ENCODE data around the gene METTL17.
"Not testable (repeated sequence)": the region's sequence is repeated elsewhere in the genome, so short reads cannot be mapped to it uniquely, and the experiment has no call there.

Gene METTL17

DNA sequence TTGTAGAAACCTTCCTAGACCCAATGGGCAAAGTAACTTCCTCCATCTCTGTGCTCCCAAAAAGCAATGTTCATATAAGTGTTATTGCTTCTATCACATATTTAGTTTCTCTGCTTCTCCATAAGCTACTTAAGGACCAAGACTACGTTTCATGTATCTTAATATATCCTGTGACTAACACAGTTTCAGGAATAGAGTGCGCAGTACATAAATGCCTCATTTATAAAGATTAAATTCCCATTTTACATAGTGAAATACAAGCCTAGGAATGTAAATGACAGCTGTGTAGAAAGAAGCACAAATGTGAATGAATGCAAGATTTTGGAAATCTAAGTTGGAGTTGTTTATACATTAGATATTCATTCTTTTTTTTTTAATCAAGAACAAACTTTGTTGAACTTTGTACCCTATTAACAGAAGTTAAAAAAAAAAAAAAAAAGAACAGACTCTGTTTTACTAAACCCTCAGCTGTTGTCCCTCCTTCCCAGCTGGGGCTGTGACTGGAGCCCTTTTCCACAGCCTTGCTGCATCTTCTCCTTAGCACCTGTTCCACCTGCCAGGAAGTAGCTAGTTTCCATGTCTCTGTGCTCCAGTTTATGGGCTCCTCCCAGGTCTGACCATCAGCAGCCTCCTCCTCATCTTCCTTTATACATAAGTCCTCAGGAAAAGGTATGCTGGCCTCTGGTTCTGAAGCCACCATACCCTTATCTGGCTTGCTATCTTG, 7.0 kb upstream of the METTL17 start:
- H3K4me3 ChIP-seq (replicated peaks; ENCODE audit: low read depth, low read length), result no peak overlapping the region
- no peak for TF ChIP-seq CTCF (IDR thresholded peaks at IDR 0.05; ENCODE audit: low read depth, low read length, missing control alignments)
- no peak for DNase-seq (ENCODE audit: extremely low read depth, low read depth)

- H3K4me3 ChIP-seq (replicated peaks; ENCODE audit: low read depth, low read length); DNase-seq (ENCODE audit: extremely low read depth, low read depth): not testable (repeated sequence)
Measured at GRCh38 chr14:20985650-20986049, 4.1 kb upstream of the METTL17 start.

DNA sequence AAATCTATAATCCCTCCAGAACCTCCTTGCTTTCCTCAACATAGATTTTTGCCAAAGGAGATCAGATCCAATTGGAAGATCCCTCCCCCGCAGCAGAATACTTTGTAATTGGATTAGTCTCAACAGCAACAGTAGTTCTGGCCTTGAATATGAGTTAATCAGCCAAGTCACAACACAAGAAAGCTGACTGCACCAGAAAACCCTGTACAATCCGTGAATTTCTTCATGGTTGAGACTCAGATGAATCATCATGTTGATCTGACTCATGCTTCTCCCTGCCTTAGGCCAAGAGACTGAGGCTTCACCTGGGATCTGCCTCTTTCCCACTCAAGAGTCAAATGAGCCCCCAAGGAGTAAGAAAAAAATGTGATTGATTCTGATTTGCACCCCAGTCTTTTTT, 3.0 kb upstream of the METTL17 start:
- no peak for TF ChIP-seq CTCF (IDR thresholded peaks at IDR 0.05; ENCODE audit: low read depth, low read length, missing control alignments)
- H3K4me3 ChIP-seq (replicated peaks; ENCODE audit: low read depth, low read length), result no peak overlapping the region
- peak; percentile 67 for DNase-seq (ENCODE audit: extremely low read depth, low read depth)

GRCh38 chr14:20988717-20989470, 886 bp upstream of the METTL17 start:
- DNase-seq (ENCODE audit: extremely low read depth, low read depth), result no peak
- peak overlapping the region; percentile 31 for H3K4me3 ChIP-seq (replicated peaks; ENCODE audit: low read depth, low read length)
- no peak for TF ChIP-seq CTCF (IDR thresholded peaks at IDR 0.05; ENCODE audit: low read depth, low read length, missing control alignments)

DNA sequence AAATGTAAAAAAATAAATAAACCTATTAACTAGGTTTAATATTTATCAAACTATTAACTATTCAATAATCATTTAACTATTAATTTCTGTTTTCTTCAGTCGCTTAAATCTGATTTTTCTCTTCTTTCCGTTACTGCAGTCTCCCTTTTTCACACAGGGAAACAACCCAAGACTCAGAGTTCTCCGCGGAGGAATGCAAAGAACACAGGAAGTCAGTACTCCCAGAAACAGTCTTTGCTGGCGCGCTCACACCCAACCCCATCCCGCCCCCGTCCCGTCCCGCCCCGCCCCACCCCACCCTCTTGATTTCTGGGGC, 351 bp upstream of the METTL17 start:
- H3K4me3 ChIP-seq (replicated peaks; ENCODE audit: low read depth, low read length), result peak overlapping the region; percentile 74
- no peak for TF ChIP-seq CTCF (IDR thresholded peaks at IDR 0.05; ENCODE audit: low read depth, low read length, missing control alignments)
- no peak for DNase-seq (ENCODE audit: extremely low read depth, low read depth)

DNA sequence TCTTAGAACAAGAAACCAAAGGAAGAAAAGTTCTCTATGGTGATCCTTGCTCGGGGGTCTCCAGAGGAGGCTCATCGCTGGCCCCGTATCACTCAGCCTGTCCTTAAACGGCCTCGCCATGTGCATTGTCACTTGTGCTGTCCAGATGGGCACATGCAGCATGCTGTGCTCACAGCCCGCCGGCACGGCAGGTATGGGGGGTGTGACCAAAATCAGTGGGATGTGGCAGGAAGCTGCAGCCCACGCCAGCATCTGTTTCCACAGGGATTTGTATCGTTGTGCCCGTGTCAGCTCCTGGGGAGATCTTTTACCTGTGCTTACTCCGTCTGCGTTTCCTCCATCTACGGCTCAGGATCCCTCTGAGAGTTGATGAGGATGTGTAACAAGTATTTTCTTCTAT, 6.7 kb downstream of the METTL17 start:
- no peak for TF ChIP-seq CTCF (IDR thresholded peaks at IDR 0.05; ENCODE audit: low read depth, low read length, missing control alignments)
- no peak for DNase-seq (ENCODE audit: extremely low read depth, low read depth)
- no peak overlapping the region for H3K4me3 ChIP-seq (replicated peaks; ENCODE audit: low read depth, low read length)

DNA sequence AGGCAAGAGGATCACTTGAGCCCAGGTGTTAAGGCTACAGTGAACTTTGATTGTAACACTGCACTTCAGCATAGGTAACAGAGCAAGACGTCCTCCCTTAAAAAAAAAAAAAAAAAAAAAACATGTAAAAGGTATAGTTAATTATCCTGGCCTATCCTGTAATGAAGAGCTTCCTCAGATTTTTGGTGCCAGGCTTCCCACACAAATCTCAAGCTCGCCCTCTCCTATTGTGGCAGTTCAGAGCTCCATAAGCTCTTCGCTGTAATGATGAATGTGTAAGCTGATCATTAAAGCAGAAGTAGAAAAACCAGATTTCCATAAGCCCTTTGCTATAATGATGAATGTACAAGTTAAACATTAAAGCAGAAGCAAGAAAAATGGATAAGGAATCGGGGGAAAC, 7.3 kb downstream of the METTL17 start:
- no peak for DNase-seq (ENCODE audit: extremely low read depth, low read depth)
- TF ChIP-seq CTCF (IDR thresholded peaks at IDR 0.05; ENCODE audit: low read depth, low read length, missing control alignments), result no peak
- no peak overlapping the region for H3K4me3 ChIP-seq (replicated peaks; ENCODE audit: low read depth, low read length)
